Measurements from ENCODE around the gene OR51A4.
"Not testable (repeated sequence)": the region's sequence is repeated elsewhere in the genome, so short reads cannot be mapped to it uniquely, and the experiment has no call there.

Gene OR51A4
- long read RNA-seq, donor 1: 0 reads
- long read RNA-seq, donor 2: 0 reads
- long read RNA-seq, donor 3: 0 reads
- long read RNA-seq, donor 4: 0 reads
- long read RNA-seq, donor 5: 0 reads
- long read RNA-seq, donor 6: 0 reads
- long read RNA-seq, donor 7: 0 reads
- long read RNA-seq, donor 8: 0 reads

DNA sequence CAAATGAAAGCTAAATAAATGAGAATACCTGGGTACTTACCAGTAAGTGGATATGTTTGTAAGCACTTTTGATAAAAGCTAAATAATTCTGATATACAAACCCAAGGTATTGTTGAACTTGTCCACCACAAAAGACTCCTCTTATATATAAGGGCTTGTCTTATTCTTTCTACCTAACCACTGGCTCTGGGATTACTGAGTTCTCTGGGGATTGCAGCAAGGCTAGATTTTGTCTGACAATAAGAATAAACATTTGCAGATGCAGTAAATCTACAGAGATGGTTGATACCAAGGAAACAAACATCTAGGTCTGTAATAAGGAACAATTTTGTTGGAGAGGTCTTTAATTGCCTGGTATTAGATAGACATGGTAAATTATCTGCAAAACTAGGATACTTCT is at the start of gene OR51A4:
TSS of gene OR51A4 (minus strand) at position 101 of the 400 bp plus-strand sequence. CDS start 505 bp downstream, outside the sequence.
- DNase-seq: no peak

GRCh38 chr11:4994551-4994950 is 47.1 kb upstream of the OR51A4 start, which contains the start of gene OR51L1:
Gene OR51L1, plus strand, starts transcription at chr11:4994851. Its CDS starts 4,132 bp downstream, at chr11:4998983.
- DNase-seq: no peak

GRCh38 chr11:4991060-4991459 is 43.7 kb upstream of the OR51A4 start:
- no peak for DNase-seq

DNA sequence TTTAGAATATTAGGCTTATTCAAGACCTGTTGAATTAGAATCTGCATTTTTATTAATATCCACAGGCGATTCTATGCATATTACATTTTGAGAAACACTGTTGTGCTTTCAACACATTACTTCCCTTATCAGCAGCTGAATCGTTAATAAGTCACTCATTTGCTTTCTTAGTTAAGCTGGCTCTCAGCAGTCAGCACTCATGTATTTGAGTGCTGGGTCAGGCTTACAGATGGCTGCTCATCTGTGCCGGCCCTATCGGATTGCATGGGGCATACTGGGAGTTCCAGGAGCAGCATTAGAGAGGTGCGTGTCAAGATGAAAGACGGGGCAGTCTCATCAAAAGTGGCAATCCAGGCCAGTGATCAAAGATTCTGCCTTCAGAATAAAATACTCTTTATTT is 36.4 kb upstream of the OR51A4 start:
- no peak for DNase-seq

DNA sequence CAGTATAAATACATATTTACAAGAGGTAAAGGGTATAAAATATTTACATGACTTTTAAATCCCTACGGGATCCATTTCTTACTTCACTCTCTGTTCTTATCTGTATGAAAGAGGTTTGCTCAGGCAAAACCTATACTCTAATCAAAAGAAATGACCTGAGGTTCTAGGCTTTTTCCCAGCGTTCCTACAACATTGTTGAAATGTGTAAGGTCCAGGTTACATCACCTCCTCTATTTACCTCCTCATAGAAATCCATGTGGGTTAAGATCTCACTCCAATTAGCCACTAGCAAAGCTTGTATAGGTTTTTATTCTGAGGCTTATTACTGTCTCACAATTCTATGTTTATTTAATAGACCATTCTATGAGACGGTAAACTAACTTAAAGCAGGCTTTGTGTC is 35.3 kb upstream of the OR51A4 start:
- no peak for DNase-seq

GRCh38 chr11:4979036-4979435 is 31.6 kb upstream of the OR51A4 start:
- DNase-seq: no peak

DNA sequence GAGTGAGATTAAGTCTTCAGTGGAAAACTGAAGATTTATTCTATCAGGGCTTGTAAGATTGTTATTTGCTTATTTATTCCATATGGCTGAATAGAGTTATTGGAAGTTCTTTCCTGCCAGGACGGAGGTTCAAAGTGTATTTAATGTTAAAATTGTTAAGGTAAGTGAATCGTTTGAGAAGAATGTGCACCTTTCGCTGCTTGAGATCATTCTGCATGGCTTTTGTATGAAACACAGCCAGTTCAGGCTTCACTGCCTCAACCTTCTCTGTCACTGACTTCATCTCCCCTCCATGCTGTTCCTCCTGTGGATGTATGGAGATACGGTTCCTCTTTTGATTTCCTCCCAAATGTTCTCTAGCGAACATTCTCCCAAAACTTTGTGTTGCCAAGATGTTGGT is 28.0 kb upstream of the OR51A4 start:
- no peak for DNase-seq

- no peak for DNase-seq
These were observed 15.4 kb upstream of the OR51A4 start for GRCh38 chr11:4962816-4963215.

DNA sequence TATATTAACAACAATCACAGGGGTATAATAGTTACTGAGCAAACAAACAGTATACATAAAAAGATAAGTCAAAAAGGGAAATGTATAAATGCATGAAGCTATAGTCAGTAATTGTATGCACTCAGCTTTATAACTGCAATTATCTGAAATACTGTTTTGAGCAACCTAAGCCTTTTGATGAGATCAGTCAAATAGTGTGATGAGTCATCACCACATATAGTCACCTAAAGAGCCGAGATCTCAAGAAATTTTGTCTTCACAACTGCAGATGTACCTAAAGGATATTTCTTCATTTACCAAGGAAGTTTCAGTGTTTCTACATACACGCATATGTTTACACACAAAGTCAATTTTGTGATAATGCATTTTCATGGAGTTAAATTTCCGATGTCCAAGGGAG is 13.5 kb upstream of the OR51A4 start:
- DNase-seq: no peak

GRCh38 chr11:4957396-4957795 is 10.0 kb upstream of the OR51A4 start:
- DNase-seq: no peak

GRCh38 chr11:4955613-4956012 is 8.2 kb upstream of the OR51A4 start, which contains the start of gene OR51A2:
Gene OR51A2, minus strand, starts transcription at chr11:4955713. Its CDS starts 0 bp downstream, at chr11:4955713.
- DNase-seq: not testable (repeated sequence)

- no peak for DNase-seq
These were observed 10.7 kb downstream of the OR51A4 start for GRCh38 chr11:4936745-4937144.

- no peak for DNase-seq
These were observed 14.7 kb downstream of the OR51A4 start for GRCh38 chr11:4932751-4933150.

- no peak for DNase-seq
These were observed 20.8 kb downstream of the OR51A4 start for GRCh38 chr11:4926608-4927007.

DNA sequence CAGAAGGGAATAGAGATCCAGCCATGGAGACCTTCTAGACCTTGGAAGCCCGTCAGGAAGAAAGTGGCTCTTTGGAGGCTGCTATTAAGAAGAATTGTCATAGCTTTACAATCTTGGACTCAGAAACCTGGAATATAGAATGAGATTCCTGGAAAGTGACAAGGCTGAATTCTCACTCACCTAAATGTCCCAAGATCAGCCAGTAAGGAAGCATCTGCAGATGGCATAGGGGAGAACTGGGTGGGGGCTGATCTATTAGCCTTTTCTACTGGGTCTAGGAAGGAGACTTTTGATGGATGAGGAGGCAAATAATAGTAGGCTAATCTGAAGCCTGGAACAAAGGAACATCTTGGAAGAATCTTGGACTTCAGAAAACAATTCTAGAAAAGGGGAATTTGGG is 23.2 kb downstream of the OR51A4 start, which contains the start of gene OR51G1:
TSS of gene OR51G1 (minus strand) at position 101 of the 400 bp plus-strand sequence. CDS start at position 101, 0 bp downstream.
- DNase-seq: no peak

DNA sequence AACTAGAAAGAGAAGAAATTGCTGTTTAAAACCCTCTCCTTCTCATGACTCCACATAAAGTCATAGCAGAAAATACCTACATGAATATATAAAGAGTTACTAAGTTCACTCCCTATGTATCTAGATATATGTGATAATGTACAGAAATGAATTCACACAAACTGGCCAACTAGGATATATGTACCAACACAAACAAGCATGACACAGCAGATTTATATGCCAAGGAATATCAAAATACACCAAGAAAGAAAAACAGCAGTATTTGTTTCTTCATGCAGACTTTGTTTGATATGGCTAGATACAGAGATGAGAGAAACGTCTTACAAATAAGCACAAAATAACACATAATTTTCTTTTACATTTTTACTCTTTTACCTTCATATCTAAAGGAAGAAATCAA is 25.1 kb downstream of the OR51A4 start:
- no peak for DNase-seq

- DNase-seq: no peak
These were observed 25.6 kb downstream of the OR51A4 start for GRCh38 chr11:4921796-4922195.

DNA sequence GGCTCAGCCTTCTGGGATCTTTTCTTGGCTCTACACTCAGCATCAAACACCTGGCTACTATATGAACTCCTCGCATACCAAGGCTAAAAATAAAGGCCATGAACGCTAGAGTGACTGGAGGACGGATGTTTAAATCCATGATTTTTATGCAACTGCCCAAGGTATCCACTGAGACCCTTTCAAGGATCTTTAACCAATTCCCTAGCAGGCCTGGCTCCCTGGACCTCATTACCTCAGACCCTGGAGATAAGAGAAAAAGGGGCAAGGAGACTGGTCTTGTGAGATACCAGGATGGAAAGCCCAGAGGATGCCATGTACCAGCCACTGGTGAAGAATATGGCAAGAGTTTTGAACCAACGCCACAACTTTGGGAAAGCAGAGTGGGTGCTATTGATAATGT is 28.2 kb downstream of the OR51A4 start, which contains the start of gene OR51G2:
TSS of gene OR51G2 (minus strand) at position 101 of the 400 bp plus-strand sequence. CDS start 3,687 bp downstream, outside the sequence.
- no peak for DNase-seq

DNA sequence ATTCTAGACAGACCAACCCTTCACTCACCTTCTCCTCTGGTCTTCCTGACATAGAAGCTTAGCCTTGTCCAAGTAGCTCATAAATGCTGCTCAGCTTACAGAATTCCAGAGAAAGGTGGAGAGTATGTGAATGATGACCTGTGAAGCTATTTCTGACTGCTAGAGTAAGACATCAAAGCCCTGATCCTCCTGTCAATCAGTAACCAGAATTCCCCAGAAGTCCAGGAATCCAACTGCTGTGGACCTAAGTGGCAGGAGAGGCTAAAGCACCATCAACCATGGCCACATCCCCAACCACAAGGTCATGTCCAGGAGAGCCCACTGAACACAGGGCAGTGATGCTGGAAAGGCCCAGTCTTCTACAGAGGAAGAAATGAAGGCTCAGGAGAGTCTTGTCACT is 30.8 kb downstream of the OR51A4 start:
- DNase-seq: no peak

GRCh38 chr11:4903484-4903883 is 43.9 kb downstream of the OR51A4 start, which contains the start of gene OR51A7:
Gene OR51A7, plus strand, starts transcription at chr11:4903783. Its CDS starts 3,587 bp downstream, at chr11:4907370.
- no peak for DNase-seq

All from right kidney (tissue), 9 donors.